RPMI8226 (cell line): ENCODE data around the gene GPR157.

ENCODE experiments used
- DNase-seq: peaks from one replicate; pipeline ENCODE4 v3.0.0-alpha.2; 2015

The GPR157 gene

GRCh38 chr1:9086045-9086444 lies 42.9 kb downstream of the GPR157 start:
- no peak for DNase-seq

GRCh38 chr1:9085306-9085940 lies 43.5 kb downstream of the GPR157 start:
- no peak for DNase-seq

GRCh38 chr1:9084906-9085305 lies 44.0 kb downstream of the GPR157 start:
- DNase-seq, result no peak

GRCh38 chr1:9081473-9081872 lies 47.4 kb downstream of the GPR157 start:
- no peak for DNase-seq

- DNase-seq, result peak; percentile 62
These were observed 48.1 kb downstream of the GPR157 start for GRCh38 chr1:9080705-9081291.

GRCh38 chr1:9079988-9080704 lies 48.8 kb downstream of the GPR157 start:
- peak; percentile 85 for DNase-seq

GRCh38 chr1:9078752-9079500 lies 50.0 kb downstream of the GPR157 start:
- DNase-seq, result peak; percentile 23

- peak; percentile 86 for DNase-seq
These were observed 50.7 kb downstream of the GPR157 start for GRCh38 chr1:9078015-9078751.

GRCh38 chr1:9075022-9075421 lies 53.9 kb downstream of the GPR157 start:
- no peak for DNase-seq

GRCh38 chr1:9073143-9073542 lies 55.8 kb downstream of the GPR157 start:
- DNase-seq, result no peak

- DNase-seq, result no peak
These were observed 57.2 kb downstream of the GPR157 start for GRCh38 chr1:9071554-9072235.

- no peak for DNase-seq
These were observed 58.4 kb downstream of the GPR157 start for GRCh38 chr1:9070486-9070885.

- DNase-seq, result peak; percentile 91
These were observed 59.4 kb downstream of the GPR157 start, which contains the start of gene SLC2A5 for GRCh38 chr1:9069326-9070100. SLC2A5 (minus strand) TSS chr1:9069635; CDS start chr1:9069536, 99 bp downstream.

GRCh38 chr1:9068981-9069325 lies 59.9 kb downstream of the GPR157 start:
- peak; percentile 35 for DNase-seq

- DNase-seq, result peak; percentile 26
These were observed 61.7 kb downstream of the GPR157 start for GRCh38 chr1:9066945-9067807.

- no peak for DNase-seq
These were observed 63.6 kb downstream of the GPR157 start for GRCh38 chr1:9065213-9065751.

- no peak for DNase-seq
These were observed 66.1 kb downstream of the GPR157 start for GRCh38 chr1:9062846-9063245.

- DNase-seq, result no peak
These were observed 66.9 kb downstream of the GPR157 start for GRCh38 chr1:9062021-9062471.

- DNase-seq, result no peak
These were observed 67.5 kb downstream of the GPR157 start for GRCh38 chr1:9061252-9061960.
